NCI-H1048 (cell line): Measurements from ENCODE around the gene CNTNAP2.
"Not testable (repeated sequence)": the region's sequence is repeated elsewhere in the genome, so short reads cannot be mapped to it uniquely, and the experiment has no call there.

Experiments
- DNase-seq: peaks from one replicate; lab custom pipeline; 2025; lab: John Stamatoyannopoulos, UW

The CNTNAP2 gene

DNA sequence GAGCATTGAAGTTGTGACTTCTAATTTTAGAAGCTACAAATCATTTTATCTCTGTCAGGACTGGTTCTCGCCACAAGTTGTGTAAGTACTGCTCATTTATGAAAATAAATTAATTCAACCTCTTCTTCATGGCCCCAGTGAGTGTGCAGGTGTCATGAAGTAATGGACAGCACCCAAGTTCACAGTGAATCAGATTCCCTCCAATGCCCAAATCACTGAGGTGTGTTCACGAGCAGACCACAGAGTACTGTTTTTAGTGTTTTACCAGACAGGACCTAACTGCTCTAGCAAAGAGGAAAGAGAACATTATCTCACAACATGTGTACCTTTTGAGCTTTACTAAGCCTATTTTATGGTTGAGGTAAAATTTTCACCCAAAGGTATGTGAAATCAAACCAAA lies 980.0 kb downstream of the CNTNAP2 start:
- no peak for DNase-seq

DNA sequence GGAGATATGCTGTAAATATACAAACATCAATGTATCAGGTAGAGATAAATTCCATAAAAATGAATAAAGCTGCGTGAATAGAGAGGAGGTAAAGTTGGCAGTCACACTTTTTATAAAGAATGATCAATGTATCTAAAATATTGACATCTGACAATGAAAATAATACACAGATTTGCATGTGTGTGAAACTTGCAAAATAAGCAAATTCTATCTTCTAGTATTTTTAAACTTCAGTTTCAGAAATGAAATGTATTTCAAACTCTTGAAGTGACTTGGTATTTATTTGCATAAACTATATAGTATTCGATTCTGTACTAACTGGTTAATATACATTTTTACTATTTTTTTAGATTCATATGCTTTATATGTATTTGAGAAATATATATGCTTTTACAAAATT lies 986.6 kb downstream of the CNTNAP2 start:
- no peak for DNase-seq

DNA sequence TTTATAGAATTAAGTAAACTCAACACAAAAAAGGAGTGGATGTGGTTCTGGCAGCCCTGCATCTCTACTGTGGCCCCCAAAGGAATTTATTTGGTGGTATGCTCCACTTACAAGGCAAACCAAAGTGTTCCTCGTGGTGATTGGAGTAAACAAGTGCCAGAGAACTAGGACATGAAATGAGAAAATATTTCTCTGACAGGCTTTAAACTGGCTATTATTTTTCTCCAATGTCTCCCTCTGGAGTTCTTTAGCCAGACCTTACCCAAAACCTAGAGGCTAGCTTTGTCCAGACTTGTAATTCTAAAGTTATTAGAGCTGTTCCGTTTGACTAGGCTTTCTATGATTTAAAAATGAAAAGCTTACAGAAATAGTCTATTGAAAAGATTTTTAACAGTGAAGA lies 990.1 kb downstream of the CNTNAP2 start:
- no peak for DNase-seq

DNA sequence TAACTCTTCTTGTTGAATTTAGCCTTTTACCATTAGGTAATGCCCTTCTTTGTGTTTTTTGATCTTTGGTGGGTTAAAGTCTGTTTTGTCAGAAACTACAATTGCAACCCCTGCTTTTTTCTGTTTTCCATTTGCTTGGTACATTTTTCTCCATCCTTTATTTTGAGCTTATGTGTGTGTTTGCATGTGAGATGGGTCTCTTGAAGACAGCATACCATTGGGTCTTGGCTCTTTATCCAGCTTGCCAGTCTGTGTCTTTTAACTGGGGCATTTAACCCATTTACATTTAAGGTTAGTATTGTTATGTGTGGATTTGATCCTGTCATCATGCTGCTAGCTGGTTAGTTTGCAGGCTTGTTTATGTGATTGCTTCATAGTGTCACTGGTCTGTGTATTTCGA lies 997.9 kb downstream of the CNTNAP2 start:
- not testable (repeated sequence) for DNase-seq

DNA sequence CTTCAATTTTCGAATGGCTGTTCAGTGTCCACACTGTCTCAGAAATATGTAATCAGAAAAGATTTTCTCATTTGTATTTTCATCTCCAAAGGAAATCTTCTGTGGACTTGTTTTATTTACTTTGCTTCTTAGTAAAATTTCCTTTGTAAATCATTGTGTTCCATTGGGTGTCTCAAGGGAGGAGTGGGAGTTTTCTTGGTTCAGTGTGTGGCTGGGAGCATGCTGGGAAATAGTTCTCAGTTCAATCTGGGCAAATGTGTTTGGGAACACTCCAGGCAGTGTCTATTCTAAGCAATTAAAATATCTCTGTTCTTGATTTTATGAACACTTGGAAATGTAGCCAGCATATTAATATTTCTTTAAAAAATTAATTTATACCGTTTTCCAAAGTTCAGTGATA lies 1019.8 kb downstream of the CNTNAP2 start:
- DNase-seq = no peak

DNA sequence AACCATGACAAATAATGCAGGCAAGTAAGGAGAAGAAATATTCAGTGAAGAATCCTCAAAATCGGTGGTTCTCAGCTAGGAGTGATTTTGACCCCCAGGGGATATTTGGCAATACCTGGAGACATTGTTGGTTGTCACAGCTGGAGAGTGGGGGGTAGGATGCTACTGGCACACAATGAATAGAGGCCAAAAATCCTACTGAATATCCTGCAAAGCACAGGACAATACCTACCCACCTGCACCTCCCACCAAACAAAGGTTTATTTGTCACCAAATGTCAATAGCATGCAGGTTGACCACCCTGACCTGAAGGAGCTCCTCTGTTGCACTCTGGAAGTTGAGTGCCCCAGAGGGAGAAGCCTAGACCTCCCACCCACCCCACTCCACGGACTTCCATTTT lies 1028.6 kb downstream of the CNTNAP2 start:
- no peak for DNase-seq

DNA sequence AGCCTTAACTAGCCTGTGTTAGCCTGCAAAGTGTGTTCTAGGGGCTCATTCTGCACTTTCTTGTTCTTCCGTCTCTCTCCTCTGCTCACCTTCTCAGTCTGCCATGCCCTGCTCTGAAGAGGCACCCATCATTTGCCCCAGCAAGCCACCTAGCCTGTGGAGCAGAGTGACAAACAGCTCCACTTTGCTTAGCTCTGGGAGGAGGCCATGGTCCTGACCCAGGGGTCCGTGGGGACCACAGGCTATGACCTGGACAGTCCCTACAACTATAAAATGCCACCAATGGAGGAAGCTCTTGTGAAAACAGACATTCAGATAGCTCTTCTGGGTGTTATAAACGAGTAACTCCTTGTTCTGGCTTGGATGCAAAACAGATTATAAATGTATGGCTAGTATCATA lies 1029.6 kb downstream of the CNTNAP2 start:
- no peak for DNase-seq

DNA sequence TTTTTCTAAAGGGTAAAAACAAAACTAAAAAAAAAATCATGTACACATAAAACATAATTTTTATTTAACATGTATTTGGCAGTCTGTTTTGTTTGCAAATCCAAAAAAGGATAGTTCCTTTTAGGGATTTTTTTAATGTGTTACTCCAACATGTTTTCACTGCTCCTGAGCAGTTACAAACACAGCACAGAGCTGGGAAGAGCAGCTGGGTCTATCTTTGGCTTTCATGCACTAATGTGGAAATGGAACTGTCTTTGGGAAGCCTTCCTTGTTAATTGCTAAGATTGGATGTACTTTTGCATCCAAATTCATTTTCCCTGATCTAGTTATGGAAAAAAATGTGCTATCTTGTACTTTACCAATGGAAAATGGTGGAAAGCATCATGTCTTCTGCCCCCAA lies 1035.1 kb downstream of the CNTNAP2 start:
- no peak for DNase-seq

DNA sequence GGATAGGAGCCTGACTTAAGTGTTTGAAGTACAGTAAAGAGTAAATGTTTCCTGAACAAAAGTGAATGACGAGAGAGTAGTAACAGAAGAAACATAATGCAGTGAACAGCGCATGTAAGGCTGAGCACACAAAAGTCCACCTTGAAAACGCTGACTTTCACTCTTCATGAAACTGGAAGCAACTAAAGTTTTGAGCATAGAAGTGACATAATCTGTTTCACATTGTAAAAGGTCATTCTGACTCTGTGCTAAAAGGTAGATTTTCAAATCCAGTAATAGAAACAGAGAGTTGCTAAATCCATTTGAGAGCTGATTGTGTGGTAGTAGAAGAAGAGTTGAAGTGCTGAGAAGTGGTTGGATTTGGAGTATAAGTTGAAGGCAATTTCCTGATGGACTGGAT lies 1037.0 kb downstream of the CNTNAP2 start:
- no peak for DNase-seq

DNA sequence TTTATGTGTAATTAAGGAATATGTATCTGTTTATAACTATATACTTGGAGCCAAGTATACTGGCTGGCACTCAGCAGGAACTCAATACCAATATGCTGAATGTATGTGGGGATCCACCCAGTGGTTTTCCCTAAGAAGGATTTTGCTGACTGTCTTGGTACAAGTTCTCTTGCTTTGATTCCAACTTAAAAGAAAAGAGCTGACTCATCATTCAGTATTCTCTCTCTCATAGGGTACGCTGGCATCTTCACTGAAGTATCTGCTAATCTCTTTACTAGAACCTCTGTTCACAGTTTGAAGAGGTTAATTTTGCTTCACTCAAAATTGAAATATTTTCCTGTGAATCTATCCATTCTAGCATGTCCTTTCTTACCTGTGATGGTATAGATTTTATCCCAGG lies 1044.8 kb downstream of the CNTNAP2 start:
- DNase-seq = no peak

DNA sequence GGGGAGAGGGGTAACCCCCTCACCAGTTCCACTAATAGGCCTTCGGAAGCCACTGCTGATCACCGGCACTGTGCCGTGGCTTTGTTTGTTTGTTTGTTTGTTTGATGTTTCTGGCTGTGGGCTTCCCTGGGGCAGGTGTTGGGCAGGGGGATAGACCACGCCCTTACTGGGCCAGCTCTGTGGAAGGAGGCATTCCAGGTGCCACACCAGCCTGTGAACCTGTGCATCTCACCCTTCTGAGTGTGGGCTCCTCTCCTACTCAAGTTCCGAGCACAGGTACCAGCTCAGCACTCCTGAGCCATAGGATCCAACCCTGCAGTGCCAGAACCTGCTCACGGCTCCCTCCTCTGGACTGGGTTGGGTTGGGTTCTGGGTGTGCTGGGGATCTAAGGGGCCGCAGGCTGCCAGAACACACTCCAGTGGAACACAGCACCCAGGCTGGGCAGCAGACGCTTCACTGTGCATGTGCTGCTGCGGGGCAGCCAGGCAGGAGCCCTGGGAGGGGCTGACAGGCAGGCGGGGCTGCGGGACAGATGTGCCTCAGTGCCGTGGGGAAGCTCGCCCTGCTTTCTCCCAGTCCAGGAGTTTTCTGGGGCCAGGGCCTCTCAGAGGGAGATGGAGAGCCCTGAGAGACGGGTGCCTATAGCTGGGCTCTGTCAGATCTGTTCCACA lies 1053.9 kb downstream of the CNTNAP2 start:
- DNase-seq = no peak

DNA sequence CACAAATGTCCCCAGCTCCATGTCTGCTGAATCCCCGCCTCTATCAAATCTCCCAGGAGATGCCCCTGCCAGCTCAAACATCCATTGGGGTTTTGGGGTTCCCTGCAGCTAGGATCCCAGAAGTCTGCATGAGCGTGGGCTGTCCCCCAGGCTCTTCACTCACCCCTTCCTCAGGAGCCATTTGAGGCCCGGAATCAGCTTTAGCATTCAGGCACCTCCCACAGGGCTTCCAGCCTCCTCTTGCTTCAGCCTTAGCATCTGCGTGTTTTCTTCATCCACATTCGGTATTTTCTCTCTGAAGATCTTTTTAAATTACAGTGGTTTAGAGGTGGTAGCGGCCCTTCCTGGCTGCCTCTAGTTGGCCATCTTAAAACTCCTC lies 1054.4 kb downstream of the CNTNAP2 start:
- no peak for DNase-seq

DNA sequence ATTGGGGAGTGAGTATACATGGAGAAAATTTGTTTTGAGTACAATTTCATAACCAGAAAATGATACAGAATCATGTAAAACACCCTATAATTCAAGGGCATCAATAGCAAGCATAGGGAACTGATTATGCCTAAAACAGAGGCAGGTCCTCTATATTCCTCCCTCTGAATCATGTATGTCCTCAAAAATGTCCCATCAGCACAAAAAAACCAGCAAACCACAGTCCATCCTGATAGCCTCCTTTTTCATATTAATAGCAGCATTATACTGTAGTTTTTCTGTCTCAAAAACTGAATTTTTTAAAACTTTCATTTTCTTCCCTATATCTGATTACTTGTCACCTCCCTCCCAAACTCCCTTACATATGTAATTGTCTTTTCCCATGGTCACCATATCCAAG lies 1057.3 kb downstream of the CNTNAP2 start:
- DNase-seq = no peak

DNA sequence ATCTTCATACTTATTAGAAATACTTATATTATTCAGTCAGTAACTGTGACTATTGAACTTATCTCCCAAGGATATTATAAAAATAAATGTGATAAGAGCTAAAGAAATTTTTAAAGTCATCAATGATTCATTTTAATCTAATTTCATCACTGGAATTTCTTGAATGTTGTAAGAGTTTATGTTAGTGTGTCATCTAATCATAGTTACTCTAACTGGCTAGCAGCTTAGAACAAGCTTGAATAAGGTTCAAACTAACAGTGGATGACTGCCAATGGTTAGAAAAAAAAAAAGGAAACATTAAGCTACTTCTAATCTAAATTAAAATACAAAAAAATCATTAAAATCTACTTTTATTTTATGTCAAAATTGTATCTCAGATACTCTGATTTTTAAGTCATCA lies 1066.3 kb downstream of the CNTNAP2 start:
- DNase-seq = no peak

DNA sequence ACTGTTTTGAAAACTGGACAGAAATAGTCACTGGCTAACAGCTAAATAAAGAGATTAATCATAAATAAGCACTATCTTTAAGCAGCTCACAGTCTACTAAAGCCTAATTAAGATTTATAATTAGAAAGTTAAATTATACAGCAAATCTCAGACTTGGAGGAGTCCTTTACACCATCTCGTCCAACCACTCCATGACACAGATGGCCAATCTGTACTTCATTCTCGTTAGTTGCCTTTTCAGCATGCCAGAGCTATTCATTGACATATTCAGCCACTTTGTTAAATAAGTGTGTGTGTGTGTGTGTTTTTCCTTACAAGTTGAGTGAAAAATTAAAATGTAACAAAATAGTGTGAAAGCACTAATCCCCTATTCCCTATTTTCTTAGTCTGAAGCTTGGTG lies 1066.7 kb downstream of the CNTNAP2 start:
- DNase-seq = no peak

DNA sequence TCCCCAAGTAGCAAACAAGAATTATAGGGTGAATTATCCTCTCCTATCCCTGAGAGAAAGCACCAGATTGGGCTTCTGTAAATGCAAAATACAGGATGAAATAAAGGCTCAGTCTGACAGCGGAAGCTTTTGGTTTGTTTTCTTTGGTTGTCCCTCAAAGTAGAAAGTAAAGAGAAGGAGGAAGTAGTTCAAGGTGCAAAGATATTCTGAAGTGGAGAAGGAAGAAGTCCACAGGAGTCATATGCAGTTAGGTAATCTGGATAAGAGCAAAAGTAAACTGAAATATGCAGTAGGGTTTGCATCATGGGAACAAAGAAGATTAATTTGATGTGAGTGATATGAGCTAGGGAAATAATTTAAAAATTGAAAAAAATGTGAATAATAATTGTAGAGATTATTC lies 1071.9 kb downstream of the CNTNAP2 start:
- DNase-seq = no peak

DNA sequence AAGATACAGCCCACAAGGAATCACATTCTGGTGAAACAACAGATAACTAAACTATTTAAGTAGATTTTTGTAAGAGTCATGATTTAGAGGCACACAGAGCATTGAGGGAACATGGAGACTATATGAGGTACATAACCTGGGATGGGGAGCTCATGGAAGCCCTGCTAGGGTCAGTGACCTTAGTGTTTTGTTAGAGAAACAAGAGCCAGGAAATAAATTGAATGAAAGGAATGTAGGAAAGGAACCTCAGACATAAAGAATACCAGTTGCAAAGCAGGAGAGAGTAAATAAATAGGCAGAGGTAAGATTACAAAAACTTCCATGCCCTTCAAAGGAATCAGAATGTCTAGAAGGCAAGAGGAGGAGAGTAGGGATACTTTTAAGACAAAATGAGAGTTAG lies 1076.9 kb downstream of the CNTNAP2 start:
- DNase-seq = no peak

DNA sequence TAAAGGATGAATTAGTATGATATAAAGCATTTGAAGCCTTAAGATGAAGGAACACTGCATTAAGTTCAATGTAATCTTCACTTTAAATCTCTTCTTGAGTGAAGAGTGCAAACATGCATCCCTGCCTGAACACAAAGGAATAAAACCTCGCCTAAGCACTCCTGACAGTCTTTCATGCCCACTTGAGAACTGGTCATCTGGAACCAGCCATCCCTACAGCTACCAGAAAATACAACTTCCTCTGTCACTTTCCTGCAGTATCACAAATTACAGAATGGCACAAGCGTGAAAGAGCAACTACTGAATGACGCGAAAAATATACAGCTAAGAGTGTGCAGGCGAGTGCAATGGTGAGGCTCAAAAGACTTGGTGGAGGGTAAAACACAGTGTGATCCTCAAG lies 1079.9 kb downstream of the CNTNAP2 start:
- DNase-seq = no peak

DNA sequence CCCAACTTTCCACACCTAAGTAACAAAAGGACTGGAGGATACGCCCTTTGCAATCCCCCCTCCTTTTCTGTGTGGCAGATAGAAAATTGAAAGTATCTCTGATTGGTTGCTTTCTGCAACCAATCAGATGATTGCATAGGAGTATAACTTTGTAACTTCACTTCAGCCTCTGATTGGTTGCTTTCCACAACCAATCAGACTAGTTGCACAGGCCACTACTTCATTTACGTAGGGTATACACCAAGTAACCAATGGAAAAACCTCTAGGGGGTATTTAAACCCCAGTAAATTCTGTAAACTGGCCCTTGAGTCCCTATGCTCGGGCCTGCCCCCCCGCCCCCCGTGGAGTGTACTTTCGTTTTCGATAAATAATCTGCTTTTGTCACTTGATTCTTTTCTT lies 1080.4 kb downstream of the CNTNAP2 start:
- DNase-seq = no peak

DNA sequence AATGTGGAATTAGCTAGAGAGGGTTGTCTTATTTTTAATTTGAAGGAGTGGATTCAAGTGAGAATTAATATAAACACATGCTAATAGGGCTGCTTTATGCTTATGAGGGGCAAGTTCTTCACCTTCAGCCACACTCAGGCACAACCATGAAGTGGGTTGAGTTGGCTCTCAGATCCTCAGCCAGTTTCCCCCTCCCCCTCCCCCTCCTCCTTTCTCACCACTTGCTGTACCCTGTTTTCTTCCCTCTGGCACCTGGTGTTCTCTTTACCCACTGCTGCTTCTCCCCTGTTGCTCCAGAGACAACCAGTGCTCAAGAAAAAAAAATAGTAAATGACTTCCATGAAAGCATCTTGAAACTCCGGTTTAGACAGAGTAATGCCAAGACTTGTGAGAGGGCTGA lies 1083.3 kb downstream of the CNTNAP2 start:
- no peak for DNase-seq

DNA sequence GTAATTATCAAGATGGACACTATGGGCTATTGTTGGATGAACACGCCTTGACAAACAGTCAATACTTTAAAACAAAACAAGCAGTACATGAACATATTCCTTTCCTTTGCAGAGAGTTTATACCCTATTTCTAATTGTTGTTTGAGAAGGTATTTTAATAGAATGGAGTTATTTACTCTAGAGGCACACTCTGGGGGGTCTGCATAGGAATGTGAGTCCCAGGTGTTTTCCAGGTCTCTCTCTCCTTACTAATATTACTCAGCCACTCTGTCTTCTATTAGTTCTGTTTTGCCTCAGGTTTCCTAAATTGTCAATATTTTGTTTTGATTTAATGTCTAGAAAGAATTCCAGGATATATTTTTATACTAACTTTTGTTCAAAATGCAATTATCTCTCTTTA lies 1091.4 kb downstream of the CNTNAP2 start:
- no peak for DNase-seq

DNA sequence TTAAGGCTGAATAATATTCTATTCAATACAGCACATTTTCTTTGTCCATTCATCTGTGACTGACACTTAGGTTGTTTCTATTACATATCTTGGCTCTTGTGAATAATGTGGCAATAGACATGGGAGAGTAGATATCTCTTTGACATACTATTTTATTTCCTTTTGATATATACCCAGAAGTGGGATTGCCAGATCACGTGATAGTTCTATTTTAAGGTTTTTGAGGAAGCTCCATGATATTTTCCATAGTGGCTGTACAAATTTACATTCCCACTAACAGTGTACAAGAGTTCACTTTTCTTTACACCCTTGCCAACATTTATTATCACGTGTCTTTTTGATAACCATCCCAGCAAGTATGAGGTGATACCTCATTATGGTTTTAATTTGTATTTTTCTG lies 1114.7 kb downstream of the CNTNAP2 start:
- no peak for DNase-seq

DNA sequence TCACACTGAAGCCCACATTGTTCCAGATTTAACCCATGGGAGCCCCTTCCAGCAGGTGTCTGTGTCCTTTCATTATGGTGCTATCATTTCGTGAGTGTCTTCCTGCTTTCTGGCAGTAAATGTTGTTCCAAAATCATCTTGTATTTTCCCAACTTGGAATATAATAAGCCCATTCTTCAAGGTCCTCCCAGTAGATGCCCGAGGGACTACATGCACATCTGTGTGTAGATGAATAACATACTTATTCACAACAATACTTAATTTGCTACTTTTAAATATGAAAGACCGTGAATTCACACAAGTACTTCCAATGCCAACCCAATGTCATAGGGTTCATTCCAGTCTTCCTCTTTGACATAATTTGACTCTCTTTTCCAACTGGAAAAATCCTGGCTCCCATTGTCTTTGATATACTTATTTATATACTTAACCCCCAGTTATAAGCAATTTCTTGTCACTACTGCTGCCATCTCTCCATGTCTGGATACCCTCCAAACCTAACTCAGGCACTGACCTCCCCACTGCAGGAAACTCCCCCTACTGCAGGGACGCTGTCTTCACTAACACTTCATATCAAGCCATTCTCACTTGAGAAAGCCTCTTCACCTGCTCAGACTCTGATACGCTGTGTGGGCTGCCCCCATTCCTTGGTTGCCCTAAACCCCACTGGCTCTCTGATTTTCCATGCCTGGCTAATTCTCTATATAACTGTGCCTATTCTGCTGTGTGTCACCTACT lies 1119.2 kb downstream of the CNTNAP2 start:
- no peak for DNase-seq

DNA sequence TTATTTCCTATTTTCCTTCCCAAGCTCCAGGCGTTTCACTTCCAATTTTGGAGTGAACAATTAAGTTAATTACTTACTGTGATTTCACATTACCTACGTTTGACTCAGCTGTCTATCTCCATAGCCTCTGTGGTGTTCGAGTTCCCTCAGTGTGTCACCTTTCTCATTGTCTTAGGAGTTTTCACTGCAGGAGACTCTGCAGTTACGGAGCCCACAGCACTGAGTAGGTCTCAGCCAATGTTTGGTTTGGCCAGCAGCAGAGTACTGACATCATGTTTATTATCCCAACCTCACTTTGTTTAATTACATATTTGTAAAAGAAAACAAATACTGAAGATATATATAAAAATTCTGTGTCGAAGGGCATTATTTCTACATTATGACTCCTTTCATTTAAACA lies 1123.9 kb downstream of the CNTNAP2 start:
- DNase-seq = no peak
